Dermis blood vessel endothelial cell (primary cell): ENCODE measurements around the gene CCDC33. TPM values are rescaled to one million over a fixed set of nuclear protein-coding genes. Genes with fewer than 3 reads are reported as not detected.

Experiments
- DNase-seq: peaks from one replicate; pipeline ENCODE4 v3.0.0; 2010
- total RNA-seq: library from RNA; depleted of rRNA; stranded (reverse); fragments of >200 nt; gene quantifications from 2 replicates; pipeline ENCODE4 v1.2.3, GENCODE V29; 2014

Gene CCDC33
- total RNA-seq, 1 donor from 2014 or later: not detected

DNA sequence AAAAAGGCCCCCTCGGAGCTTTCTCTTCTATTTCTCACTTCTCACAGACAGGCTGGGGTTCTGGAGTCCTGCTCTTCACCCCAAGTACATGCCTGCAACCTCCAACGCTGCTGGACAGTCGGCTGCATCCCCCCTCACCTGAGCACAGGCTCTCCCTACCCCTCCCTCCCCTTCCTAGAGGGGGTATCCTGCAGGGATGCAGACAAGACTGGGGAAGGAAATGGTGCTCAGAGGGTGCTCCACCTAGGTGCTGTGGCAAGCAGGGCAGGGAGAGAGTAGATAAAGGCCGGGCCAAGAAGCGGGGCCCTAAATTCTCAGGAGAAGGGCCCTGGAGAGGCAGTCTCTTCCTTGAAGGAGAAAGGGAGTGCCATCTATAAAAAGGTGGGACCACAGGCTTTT, 26.6 kb upstream of the CCDC33 start:
- DNase-seq: no peak

DNA sequence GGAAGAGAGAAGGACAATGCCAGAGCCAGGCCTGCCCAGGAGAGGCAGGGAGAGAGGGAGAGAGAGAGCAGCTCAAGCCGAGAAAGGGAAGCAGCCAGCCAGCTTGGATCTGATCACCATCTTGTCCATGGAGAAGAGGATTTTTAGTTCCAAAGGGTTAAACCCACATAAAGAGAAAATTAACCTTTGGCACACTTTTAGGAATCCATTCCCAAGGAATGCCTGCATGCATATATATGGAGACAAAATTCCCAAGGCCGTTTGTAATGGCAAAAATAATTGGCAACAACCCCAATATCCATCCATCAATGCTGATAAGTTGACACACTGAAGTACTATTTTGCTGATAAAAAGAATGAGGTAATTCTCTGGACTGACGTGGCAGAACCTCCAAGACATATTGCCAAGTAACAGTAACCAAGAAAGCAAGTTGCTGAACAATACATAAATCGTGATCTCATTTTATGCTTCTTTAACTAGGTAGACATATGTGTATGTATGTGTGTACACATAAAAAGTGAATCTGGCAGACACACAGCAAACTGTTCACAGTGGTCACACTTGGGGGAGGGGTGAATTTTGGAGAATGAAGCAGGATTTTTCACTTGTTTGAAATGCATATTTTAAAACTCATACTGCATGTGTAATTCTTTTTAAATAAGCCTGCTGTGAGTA, 26.0 kb upstream of the CCDC33 start:
- peak; percentile 26 for DNase-seq

DNA sequence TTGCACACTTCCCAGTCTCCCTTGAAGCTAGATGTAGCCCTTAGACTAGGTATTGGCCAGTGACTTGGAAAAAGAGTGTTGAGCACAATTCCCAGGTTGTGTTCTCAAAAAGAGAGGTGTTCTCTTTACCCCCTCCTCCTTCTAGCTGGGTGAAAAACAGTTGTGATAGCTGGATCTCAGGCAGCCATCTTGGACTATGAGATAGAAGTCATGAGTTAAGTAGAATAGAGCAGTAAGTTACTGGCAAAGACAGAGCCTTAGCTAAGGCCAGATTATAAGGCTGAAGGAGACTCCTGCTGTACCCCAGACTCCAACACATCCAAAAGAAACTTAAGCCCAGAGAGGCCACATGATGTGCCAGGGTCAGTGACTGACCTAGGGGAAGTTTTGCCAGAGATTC, 25.4 kb upstream of the CCDC33 start:
- no peak for DNase-seq

DNA sequence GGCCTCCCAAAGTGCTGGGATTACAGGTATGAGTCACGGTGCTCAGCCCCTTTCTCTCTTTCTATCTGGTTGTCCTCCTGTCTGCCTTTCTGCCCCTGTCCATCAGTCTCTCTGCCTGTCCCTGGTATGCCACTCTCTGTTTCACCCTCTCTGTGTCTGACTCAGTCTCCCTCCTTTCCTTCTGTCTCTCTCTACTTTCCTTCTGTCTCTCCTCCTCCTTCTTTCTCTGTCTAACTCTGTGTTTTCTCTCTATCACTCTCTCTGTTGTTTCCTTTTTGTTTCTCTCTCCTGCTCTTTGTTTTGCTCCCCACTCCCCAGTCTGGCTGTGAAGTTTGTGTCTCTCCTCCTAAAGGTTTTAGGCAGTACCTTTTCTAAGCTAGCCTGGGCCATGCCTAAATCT, 24.5 kb upstream of the CCDC33 start:
- DNase-seq: no peak

DNA sequence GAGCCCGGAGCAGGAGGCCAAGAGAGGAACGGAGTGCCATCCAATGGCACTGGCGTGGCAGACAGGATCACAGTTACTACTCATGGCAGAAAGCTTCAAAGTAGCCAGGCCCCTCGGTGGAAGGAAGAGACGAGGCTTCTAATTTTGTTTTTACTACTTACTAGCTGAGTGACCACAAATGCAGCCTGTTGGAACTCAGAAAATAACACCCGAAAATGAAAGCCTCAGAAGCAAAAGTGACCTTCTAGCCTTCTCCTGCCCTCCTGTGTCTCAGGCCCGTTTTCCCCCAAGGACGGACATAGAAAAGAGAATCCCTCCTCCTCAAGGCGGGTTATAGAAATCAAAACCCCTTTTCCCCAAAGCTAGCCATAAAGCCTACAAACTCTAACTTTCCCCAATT, 23.6 kb upstream of the CCDC33 start:
- DNase-seq: no peak

DNA sequence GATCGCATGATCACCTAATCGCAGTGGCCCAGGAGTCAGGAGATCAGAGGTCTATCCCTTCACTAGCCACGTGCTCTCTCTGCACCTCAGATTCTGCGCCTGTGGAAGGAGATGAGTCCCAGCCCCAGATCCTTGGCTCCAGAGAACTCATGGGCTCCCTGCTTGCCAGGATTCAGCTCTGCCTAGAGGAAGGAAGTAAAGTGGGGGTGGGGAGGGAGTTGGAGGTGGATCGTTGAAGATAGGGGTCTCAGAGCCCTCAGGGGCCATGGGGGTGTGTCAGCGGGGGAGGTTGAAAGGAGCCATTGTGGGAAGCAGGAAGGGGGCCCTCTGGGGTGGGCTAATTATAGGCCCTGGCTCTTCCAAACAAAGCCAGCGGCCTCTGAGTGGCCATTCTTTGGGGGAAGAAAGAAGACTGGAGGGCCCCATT, 22.3 kb upstream of the CCDC33 start:
- DNase-seq: no peak

DNA sequence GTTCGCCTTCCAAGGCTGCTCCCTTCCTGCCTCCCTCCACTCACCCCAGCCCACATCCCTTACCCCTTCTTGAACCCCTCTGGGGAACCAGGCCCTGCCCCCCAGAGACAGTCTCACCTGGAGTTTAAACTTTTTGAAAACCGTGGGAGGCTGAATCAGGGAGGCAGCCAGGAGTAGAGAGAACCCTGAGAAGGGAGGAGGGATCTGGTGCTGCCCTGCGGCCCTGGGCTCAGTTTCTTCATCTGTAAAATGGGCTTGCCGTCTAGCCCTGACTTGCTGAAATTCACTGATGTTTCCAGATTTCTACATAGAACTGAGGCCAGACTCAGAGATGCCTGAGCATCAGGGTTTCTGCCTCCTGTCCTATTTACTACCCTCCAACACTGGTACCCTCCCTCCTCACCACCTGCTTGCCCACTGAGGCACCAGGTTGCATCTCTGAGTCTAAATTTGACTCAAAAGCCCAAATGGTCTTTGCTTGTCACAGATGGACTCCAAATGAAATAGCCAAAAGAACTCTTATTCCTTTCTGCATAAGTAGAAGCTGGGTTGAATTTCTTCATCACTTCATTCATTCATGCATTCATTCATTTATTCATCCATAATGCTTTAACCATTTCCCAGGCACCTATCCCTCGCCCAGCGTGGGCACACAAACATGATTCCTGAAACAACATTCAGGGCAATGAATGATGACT, 21.7 kb upstream of the CCDC33 start:
- DNase-seq: no peak

DNA sequence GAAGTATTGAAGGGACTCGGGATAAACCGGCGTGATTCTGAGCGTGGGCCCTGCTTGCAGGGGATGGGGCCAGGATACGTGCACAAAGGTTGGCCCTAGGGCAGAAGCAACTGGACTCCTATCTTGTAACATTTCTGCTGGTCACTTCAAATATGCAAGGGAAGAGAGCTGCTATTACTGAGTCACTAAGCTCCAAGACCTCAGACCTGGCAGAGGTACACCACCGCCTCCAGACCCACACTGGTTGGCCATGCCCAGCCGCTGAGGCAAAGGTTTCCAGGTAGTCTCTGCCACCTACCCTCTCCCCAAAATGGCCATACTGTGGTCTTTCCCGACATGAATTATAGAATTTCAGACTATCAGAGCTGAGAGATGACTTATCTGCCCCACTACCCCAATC, 20.2 kb upstream of the CCDC33 start:
- DNase-seq: no peak

DNA sequence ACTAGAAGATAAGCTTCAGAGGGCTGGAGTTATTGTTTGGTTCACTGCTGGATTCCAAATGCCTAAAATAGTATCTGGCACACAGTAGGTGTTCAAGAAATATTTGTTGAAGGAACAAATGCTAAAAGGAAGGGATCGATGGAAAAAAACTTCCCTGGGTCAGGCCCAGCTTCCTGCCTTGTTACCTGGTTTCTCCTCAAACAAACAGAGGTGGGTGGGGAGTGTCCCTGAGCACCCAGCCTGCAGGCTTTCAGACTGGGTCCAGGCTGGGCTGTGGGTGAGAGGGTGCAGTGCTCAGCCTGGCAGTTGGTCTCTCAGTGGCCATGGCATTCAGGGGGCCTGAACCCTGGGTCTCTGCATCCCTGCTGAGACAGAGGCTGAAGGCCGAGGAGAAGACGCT, 19.2 kb upstream of the CCDC33 start:
- no peak for DNase-seq

DNA sequence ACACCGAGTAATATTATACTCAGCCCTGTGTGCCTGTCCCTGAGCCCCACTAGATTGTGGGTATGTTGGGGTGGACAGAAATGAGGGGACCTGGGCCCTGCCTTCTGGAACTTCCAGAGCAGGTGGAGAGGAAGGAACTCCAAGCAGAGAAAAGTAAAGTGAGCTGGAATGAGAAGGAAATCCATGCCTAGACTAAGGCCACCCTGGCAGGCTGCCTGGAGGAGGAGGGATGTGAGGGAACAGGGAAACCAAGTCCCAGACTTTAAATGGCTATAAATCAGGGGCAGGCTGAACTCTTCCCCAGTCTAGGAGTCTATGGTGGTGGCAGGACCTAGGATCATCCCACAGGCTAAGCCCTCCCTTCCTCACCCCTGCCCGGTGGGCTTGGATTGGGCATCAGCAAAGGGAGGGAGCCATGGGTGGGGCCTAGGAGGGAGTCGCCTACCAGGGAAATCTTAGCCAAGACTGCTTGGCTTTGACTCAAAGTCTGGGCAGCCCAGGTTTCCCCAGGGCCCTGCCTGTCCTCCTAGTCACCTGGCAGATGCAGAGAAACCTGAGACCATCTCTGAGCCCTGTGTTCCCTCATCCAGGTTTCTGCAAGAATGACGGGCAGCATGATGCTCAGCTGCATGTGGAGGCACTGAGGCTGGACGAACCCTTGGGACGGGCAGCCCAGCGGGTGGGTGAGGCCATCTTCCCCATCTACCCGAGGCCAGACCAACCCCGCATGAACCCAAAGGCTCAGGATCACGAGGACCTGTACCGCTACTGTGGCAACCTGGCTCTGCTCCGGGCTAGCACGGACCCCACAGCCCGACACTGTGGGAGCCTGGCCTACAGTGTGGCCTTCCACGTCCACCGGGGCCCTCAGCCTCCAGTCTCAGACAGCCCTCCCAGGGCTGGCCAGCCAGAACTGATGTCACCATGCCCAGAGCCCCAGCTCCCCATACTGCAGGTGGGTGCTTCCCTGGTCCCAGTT, 17.9 kb upstream of the CCDC33 start:
- no peak for DNase-seq

DNA sequence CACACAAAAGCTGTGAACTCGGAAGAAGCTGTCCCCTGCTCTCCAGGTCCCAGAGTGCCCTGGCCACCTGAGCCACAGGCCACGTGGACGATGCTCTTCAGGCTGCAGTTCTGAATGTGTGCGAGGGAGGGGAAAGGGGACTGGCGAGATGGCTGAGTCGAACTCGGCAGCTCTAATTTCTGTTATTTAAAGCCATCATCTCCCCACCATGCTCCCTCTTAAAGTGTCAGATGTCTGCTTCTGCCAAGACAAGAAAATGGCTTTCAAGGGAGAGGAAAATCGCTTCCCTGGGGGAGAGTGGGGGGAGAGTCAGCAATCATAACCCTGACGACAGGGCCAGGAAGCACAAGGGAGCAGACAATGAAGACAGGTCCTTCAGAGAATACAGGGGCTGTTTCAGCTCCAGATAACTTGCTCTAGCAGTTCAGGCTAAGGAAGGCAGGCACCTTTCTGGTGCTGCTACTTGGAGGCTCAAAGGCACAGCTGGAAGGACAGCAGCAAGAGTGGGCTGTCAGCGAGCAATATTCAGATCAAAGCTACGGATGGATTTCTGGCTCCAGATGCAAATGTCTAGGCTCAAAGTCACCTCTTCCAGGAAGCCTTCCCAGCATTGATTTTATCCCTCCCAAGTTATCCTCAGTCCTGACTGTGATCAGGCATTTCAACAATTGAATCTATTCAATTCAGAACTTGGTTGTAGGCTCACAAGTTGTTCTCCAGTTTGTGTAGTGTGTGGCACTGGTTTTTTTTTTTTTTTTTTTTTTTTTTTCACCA, 15.5 kb upstream of the CCDC33 start:
- DNase-seq: no peak

DNA sequence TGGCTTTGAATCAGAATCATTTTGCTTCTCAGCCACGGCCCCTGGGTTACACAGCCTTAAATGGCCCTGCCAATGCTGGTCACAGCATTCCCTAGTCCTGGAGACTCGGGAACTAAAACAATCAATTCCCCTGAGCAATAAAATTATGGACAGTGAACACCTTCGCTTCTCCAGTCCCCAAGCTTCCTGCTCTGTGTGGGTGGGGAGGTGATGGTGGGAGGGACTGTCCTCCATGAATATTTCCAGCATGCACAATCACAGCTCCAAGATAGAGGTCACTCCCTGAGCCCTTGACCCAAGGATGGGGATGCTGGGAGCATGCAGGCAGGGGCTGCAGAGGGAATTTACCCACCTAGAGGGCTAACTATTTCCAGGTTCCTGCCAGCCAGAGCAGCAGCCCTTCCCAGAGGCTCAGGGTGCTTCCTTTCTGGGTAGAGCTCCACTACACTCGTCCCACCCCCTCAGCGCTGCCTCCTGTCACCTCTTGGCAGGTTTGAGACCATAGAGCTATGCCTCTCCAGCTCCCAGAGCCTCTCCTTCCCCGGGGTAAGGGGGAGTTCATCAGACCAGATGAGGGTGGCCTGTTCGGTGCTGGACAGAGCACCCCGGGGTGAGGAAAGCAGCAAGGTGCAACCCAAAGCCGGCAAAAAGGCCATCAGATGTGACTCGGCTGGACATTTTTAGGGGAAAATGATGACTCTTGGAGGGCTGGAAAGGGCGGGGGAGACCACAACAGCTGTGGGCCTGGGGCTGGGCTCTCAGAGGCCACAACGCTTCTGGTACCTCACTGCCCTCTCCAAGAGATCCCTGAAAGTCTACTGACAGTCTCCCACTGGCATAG, 14.5 kb upstream of the CCDC33 start:
- no peak for DNase-seq

DNA sequence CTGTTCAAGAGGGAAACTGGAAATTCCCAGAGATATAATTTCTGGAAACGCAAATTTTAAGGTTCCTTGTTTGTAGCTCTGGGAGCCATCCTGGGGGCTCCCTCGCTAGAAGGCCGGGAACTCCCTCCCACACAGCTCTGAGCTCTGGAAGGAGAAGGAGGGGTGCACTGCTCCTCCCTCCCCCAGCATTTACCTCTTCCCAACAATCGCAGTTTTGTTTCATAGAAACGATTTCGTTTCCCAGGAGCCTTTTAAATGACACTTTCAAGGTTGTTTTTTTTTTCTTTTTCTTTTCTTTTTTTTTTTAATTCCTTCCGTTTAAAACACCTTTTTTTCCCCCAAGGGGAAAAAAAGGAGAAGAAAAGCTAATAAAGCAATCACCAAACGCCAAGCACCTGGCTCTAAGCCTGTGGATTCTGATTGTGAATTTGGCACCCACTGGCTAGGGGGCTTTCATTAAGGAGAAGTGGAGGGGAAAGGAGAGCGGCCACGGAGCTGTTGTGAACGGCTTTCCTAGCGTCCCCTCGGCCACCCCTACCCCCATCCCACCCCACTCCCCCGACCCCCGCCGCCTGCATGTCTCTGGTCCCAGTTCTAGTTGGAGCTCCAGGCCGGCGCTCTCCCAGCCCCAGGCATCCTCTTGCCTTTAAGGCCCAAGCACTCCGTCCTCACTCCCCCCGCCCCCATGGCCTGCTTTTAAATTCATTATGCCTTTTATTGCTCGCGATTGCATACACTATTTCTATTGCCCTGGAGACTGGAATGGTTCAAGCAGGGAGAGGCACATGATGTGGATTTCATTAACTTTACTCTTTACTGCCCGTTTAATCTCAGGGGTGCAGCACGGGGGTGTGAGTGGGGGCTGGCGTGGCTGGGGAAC, 13.6 kb upstream of the CCDC33 start:
- DNase-seq: no peak

DNA sequence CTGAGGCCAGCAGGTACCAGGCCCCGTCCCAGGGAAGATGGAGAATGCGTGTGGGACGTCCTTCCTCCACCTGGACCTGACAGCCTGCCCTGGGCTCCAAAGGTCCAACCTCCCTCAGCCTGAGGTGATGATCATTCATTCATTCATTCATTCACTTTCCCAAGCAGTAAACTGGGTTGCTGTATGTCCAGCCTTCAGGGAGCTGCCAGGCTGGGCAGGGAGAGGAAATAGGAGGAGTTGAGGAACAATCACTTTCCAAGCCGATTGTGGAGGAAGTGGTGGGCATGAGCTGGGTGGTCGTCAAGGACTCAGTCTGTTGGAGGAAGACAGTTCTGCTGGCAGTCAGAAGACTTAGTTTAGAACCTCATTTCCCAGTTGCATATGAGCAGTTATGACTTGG, 10.2 kb upstream of the CCDC33 start:
- DNase-seq: no peak

DNA sequence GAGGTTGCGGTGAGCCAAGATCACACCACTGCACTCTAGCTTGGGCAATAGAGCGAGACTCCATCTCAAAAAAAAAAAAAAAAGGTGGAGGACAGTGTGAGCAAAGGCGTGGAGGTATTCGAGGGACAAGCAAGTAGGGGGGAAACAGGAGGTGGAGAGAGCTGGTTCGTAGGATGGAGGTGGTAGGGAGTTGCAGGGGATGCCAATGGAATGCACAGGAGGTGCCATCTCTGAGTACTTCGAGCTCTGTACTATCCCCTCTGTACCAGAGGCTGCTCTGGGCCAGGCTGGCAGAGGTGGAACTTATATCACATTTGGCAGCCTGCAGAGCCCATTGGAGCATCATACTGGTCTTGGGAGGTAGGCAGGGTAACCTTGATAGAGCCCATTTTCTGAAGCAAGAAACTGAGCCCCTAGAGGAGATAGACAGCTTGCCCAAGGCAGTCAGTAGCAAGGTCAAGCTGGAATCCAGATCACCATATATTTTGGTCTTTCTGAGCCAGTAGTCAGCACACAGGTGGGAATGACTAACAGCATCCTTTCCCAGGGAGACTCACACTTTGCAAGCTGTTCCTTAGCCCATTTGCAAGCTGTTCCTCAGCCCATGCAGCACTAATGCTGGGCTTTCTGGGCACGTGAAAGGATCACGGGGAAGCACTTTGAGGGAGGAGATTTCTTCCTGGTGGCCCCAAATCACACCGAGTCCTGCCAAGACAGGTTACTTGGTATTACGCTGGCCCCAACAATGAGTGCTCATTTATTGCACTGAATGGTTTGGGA, 9.2 kb upstream of the CCDC33 start:
- peak; percentile 10 for DNase-seq

DNA sequence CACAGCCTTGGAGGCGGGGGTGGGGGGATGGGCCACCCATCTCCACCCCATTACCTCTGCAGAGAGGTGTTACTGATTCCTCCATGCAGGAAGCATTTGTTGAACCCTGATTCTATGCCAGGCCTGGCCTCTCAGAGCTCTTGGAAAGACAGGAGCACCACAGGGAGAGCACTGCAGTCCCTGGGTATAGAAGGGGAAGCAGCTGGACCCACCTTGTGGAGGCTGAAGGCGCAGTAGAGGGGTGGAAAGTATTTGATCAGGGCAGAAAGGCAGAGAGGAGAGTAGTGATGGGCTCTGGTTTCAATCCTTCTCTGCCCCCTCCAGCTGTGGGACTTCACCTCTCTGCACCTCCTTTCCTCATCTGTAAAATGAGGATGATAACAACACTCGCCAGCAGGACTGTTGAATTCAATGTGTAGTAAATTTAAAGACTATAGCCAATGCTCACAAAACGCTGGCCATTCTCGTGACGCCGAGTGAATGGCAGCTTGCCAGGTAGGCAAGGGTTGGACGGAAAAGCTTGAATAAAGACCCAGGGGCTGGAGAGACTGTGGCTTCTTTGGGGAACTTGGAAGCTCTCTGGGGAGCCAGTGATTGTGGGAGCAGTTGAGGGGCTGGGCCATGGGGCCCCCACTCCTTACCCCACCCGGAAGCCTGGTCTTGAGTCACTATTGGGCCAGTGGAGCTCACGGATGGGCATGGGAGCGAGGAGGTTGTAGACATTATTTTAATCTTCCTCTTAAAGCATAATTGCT, 8.0 kb upstream of the CCDC33 start:
- DNase-seq: peak; percentile 62

DNA sequence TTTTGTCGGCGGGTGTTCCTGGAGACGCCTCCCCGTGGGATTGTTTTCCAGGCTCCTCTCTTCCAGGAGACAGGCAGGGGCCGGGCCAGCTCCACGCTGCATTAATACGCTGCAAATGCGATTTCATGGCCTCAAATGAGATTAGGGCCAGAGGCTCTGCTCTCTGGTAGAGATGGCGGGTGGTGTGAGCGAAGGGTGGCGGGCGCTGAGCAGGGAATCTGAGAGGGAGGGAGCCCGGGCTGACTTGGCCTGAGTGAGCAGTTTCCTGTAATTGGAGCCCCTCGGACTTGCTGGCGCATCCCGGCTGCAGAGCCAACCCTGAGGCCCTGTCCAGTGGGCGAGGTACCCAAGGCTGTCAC, 7.4 kb upstream of the CCDC33 start:
- peak; percentile 28 for DNase-seq

DNA sequence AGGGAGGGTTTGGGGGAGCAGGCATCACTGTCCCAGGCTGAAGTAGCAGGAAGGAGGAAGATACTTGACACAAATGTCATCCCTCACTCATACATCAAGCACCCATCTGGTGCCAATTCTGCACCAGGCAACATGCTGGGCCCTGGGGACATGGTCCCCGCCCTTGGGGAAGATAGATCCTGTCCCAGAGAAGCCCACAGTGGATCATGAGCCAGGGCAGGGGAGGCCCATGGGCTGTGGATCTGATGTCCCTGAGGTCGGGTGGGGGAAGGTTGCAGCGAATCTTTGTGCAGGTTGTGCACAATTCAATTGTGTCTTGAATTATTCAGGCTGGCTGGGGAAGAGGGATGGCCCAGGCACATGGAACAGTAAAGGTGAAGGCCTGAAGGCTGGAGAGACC, 6.4 kb upstream of the CCDC33 start:
- DNase-seq: no peak

DNA sequence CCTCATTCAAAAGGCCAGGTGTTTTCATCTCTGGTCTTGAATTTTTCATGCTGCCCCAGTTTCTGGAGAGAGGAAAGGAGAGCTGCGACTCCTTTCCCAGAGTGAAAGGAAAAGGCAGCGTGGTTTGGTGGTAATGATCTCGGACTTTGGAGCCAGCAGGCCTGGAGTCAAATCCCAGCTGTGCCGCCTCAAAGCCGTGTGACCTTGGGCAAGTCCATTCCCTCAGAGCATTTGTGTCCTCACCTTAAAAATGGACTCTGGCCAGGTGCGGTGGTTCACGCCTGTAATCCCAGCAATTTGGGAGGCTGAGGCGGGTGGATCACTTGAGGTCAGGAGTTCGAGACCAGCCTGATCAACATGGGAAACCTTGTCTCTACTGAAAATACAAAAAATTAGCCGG, 4.7 kb upstream of the CCDC33 start:
- DNase-seq: no peak
